ENCODE results near the gene MAEA.

The MAEA gene

DNA sequence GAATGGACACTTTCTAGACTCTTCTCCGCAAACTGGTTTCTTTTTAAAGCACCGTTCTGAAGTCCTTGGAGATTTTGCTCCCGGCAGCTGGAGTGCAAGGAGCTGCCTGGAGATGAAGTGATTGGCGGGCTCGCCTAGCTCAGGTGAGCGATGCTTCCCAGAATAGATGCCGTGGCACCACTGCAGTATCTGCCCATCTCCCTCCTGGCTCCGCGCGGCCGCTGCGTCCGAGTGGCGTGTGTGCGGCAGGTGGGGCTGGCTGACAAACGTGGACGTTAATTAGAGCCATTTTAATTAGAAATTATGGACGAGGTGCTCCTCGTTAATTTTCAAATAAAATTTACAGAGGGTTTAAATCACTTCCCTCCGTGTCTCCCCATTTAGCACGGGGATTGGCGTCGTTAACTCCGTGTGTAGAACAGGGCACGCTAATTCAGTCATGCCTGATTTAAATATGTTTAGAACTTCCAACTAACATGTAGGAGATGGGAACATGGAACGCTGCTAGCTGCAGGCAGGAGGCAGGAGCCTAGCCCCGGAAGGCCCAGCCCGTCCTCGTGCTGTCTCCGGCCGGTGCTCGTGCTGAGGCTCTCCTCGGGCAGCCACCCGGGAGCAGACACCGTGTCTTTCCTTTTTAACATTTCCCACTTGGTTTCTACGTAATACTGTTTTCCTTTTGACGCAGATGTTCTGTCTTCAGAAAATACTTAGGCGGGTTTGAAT is 68.9 kb downstream of the MAEA start:
- DNase-seq = no peak
- in situ Hi-C loops (cut with MboI; ENCODE audit: low pct_unique_long_range_greater_than_20kb, low sequenced_read_pairs) = no loop called here

DNA sequence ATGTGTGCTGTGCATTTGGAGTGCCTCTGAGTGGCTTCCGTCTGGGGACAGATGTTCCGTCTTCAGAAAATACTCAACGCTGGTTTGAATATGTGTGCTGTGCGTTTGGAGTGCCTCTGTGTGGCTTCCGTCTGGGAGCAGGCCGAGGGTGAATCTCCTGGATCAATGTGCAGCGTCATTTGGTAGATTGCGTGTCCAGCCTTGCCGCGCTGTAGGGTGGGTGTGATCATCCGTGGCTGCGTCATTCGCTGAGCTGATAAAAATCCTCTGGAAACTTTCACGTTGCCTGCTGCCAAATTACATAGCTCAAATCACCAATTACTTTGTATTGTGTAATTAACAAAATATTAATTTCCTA is 69.4 kb downstream of the MAEA start:
- in situ Hi-C loops (cut with MboI; ENCODE audit: low pct_unique_long_range_greater_than_20kb, low sequenced_read_pairs) = no loop called here
- no peak for DNase-seq

DNA sequence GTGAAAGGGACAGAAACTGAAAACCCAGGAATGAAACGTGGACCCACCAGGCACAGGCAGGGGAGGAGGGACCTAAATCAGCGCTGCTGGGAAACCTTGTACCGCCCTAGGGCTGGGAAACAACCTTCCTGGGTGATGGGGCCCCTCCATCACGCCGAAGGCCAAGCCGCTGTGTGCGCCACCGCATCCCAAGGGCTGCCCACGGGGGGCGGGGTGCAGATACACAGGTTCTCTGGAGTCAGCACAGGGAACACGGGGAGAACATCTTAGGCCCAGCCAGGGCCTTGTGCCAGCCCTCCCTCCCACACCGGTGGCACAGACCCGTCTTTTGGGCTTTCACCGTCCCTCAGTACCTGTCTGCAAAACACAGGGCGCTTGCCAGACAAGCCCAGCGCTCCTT is 70.3 kb downstream of the MAEA start:
- DNase-seq = no peak
- in situ Hi-C loops (cut with MboI; ENCODE audit: low pct_unique_long_range_greater_than_20kb, low sequenced_read_pairs) = no loop called here

DNA sequence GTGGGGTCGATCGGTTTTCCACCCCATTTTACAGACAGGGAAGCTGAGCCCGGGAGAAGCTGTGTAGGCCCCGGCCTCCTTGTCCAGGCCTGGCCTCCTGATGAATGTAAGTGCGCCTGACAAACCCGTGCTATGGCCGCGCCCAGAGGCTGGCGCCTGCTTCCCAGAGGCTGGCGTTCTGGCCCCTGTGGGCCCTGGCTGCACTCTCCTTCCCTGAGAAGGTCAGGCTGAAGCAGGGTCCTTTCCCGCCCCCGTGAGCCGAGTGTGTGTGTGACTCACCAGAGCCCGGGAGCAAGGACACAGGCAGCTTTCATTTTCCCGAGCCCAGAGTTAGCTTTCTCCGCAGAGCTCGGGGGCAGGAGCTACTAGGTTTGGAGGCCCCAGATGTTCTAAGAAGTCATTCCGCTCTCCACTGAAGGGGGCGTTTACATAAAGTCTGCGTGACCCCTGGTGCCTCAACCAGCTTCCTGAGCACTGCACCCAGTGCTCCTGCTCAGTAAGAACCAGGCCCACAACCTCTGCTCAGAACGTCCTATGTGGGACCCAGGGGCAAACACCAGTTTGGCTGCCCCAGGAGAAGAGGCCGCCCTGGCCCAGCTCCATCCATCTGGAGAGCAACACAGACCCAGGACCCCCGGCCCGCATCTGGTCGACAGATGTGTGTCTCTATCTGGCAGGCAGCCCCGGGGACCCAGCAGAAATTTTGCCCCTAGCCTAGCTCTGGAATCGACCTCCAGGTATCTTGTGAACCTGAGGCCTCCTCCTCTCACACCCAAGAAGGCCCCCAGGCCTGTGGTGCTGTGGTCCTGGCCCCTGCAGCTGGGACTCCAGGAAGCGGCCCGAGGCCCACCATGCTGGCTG is 71.0 kb downstream of the MAEA start:
- in situ Hi-C loops (cut with MboI; ENCODE audit: low pct_unique_long_range_greater_than_20kb, low sequenced_read_pairs) = no loop called here
- DNase-seq = no peak

DNA sequence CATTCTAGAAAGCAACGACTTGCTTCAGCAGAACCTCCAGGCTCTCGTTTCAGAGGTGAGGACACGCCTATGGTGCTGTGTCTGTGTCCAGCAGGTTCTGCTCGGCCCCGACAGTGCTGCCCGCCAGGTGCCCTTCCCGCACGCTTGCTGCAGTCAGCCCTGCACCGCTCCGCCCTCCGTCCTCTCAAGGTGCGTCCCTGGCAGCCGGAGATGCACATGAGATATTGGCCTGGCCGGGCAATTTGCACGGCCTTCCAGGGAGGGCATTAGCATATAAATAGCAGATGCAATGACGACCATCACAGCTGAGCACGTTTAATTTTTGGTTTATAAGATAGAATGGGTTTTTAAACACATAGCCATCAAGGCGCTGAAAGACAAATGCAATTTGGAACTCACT is 71.7 kb downstream of the MAEA start:
- DNase-seq = no peak

DNA sequence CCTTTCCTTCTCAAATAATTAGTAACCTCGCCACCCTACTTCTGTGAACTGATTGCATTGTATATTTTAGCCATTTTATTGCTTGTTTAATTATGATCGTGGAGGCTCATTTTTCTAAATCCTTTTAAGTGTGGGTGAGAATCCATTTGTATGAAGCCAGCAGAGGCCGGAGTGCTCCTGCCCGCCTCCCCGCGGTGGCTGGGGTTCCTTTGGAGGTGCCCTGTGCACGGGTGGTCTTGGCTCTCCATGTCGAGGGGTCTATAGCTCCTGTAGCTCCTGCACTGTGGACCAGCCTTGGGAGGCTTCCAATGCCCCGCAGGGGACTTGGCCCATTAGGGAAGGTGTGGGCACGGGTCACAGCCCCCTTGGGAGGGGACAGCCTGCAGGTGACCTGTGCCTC is 72.4 kb downstream of the MAEA start:
- in situ Hi-C loops (cut with MboI; ENCODE audit: low pct_unique_long_range_greater_than_20kb, low sequenced_read_pairs) = no loop called here

More for the DNA sequence above, 71.7 kb downstream of the MAEA start:
- in situ Hi-C loops (cut with MboI; ENCODE audit: low pct_unique_long_range_greater_than_20kb, low sequenced_read_pairs) = no loop called here

DNA sequence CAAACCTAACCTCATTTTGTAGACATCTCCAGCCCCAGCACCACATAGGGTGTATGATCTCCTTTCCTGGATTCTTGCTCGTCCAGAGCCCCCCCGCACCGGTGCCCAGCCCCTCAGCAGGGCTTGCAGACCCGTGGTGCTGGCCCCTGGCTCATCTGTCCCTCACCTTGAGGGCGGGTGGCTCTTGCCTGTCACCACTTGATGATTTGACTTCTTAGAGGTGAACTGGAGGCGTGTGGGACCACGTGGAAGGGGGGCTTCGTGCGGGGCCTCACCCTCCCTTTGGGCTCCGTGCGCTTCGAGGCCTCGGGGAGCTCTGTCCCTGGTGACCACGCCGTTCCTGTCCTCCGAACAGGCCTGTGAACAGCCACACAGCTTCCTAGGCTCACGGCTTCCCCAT is 72.8 kb downstream of the MAEA start:
- in situ Hi-C loops (cut with MboI; ENCODE audit: low pct_unique_long_range_greater_than_20kb, low sequenced_read_pairs) = no loop called here
- no peak for DNase-seq

More for the DNA sequence above, 72.4 kb downstream of the MAEA start:
- no peak for DNase-seq

DNA sequence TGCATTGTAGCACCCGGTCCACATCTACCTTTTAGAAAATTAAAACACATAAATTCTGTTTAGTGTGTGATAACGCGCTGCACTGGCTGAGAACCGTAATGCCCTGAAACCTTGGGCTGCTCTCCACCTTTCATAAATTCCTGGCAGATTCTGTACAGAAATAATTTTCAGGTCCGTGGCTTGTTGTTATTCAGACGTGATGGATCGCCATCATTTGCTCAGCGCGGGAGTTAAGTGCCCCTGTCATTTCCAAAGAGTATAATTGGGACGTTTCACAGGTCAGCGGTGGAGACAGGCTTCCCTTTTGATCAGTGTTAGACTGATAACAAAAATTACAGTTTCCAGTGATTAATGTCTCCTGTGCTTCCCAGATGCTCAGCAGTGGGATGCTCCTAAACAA is 73.8 kb downstream of the MAEA start:
- no peak for DNase-seq
- in situ Hi-C loops (cut with MboI; ENCODE audit: low pct_unique_long_range_greater_than_20kb, low sequenced_read_pairs) = no loop called here

DNA sequence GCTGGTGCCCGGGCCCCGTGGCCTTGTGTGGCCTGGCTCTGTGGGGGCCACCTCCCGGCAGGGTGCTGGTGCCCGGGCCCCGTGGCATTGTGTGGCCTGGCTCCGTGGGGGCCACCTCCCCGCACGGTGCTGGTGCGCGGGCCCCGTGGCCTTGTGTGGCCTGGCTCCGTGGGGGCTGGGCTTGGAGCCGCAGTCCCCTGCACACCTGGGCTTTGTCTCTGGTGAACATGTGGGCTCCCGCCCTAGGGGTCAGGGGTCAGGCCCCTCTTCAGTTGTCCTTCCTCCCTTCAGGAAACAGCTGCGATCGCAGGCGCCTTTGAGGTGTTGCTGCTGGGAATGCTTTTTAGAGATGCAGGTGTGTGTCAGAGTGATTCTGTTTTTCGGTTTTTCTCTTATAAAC is 74.5 kb downstream of the MAEA start:
- DNase-seq = no peak
- in situ Hi-C loops (cut with MboI; ENCODE audit: low pct_unique_long_range_greater_than_20kb, low sequenced_read_pairs) = no loop called here

DNA sequence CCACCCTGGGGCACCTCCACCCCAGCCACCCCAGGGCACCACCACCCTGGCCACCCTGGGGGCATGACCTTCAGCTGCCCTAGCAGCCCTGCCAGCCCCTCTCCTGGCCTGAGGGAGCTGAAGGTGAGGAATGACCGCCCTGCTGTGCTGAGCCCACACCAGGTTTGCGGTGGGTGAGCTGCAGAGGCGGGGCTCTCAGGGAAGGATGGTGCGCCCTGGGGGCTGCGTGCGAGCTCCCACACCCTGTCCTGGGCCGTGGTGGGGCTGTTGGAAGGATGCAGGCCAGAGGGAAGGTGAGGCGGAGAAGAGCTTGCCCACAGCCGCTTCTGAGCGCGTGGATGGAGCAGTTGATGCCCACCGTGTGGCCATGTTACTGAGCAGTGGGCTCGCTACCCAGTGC is 75.1 kb downstream of the MAEA start:
- in situ Hi-C loops (cut with MboI; ENCODE audit: low pct_unique_long_range_greater_than_20kb, low sequenced_read_pairs) = no loop called here
- no peak for DNase-seq

DNA sequence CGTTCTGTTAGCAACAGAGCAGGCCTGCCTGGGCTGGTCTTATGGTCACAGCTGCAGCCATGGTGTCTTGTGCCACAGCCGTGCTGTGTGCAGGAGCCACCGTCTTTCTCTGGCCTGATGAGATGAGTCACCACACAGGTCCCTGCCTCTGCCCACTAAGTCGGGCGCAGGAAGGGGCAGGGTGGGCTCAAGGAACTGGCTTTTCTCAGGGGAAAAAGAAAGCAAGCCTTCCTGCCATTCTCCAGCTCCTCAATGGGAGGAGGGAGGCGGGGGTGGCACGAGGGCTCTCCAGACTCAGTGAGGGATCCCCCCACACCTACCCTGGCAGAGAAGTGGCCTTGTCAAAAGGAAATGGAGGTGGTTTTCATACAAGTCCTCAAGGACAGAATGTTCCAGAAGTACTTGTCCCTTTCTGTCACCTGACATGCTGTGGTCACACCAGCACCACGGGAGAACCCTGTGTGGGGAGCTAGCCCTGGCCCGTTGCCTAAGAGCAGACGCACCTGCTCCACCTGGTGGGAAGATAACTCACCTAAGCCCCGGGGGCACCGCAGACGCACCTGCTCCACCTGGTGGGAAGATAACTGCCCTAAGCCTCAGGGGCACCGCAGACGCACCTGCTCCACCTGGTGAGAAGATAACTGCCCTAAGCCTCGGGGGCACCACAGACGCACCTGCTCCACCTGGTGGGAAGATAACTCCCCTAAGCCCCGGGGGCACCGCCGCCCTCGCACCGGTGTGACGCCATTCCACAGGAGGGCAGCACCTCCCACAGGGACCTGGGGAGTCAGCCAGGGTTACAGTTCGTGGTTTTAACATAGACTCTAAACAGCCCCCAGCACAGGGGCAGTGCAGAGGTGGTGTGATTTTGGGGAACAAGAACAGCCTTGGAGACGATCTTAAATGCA is 75.8 kb downstream of the MAEA start:
- DNase-seq = no peak
- in situ Hi-C loops (cut with MboI; ENCODE audit: low pct_unique_long_range_greater_than_20kb, low sequenced_read_pairs) = no loop called here

DNA sequence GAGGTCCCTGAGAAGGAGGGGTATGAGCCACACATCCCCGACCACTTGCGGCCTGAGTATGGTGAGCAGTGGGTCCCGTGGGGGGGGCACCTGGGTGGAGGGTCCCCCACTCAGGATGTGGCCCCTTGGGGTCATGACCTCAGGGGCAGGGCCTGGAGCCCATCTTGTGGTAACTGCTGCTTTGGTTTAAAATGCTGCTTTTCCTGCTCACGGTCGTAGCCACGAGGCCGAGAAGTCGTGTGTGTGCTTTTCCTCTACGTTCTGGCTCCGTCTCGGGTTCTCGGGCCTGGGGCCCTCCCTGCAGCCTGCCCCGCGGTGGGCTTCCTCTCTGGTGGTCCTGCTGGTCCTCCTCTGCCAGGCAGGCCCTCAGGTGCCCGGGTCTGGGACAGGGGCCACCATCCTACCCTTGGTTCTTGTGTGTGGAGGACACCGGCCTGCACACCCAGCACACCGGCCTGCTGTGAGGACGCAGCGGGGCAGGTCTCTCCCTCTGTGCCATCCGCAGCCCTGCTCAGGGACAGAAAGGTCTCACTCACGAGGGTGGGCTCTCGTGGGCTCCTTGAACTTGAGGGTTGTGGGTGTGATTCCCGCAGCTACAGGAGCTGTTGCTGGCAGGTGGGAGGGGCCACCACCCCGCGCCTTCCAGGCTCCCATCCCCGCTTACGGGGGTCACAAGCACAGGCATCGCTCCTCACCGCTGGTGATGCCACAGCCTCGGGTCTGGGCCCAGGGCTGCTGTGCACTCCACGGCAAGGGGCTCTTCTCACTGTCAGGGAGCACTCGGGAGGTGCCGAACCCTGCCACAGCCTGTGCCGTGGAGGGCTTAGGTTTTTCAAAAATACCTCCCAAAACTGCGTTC is 76.9 kb downstream of the MAEA start:
- no peak for DNase-seq
- in situ Hi-C loops (cut with MboI; ENCODE audit: low pct_unique_long_range_greater_than_20kb, low sequenced_read_pairs) = no loop called here

DNA sequence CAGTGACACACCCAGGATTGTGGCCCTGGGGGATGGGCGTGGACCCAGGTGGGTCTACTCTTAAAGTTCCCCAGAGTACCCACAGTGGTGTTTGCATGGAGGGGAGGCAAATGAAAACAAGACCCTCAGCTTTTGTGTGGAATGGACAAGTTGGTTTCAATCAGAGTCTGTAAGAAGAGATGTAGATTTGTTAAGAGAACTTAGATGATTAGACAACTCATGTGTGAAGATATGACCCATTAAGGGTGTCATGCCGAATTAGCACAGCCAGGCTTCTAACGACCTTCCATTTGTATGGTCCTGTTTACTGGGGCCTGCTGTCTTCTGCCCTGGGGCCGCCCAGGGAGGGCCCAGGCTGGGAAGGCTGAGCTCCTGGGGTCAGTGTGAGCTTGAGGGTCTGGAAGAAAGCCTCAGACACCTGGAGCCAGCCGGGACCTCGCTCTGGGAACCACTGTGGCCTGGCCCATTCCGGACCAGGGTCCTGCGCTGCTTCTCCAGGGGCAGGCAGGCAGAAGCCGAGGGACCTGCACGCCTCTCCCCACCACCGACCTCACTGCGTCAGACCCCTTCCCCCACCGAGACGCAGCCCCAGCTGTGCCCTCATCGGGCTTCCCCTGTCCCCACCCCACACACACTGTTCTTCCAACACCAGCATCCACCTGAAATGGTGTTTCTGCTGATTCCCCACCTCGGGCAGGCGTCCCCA is 77.7 kb downstream of the MAEA start:
- in situ Hi-C loops (cut with MboI; ENCODE audit: low pct_unique_long_range_greater_than_20kb, low sequenced_read_pairs) = no loop called here
- no peak for DNase-seq

DNA sequence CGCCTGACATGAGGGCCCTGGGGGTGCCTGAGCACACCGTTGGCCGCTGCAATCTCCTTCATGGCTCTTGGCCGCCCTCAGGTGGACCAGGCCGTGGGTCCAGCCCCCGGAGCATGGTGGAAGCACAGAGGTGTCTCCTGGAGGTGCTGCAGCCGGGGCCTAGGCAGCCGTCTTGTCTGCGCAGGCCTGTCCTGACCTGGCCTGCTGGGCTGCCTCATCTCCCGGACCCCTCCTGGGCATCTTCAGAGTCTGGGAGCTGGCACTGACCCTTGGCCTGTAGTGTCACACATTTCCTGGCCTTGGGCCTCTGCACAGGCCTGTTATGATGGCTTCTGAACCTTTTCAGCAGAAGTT is 78.2 kb downstream of the MAEA start:
- in situ Hi-C loops (cut with MboI; ENCODE audit: low pct_unique_long_range_greater_than_20kb, low sequenced_read_pairs) = no loop called here
- DNase-seq = no peak

DNA sequence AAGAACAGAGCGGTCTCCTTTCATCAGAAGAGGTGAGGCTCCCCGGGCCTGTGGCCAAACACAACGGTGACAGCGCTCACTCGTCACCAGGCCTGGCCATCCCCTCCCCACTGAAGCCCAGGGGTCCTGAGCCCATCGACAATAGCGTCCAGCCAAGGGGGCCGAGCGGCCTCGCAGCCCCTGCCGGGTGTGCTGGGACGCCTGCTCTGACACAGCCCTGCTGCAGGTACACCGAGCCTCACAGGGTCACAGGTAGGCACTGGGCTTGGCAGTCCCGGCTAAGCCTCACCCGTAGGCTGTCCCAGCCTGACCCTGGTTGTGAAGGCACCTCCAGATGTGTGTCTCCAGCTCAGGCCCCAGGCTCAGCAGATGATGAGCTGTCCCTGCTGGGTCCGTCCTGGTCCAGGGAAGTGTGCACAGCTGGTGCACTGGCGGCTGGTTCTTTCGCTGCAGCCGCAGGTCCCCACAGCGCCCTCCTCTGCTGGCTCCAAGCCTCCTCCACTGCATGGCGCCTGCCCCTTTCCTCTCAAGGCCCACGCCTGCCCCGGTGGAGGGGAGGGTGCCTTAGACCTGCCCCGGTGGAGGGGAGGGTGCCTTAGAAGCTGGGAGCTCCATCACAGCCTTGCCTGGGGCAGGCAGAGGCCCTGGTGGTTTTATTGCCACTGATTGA is 78.9 kb downstream of the MAEA start:
- DNase-seq = no peak
- in situ Hi-C loops (cut with MboI; ENCODE audit: low pct_unique_long_range_greater_than_20kb, low sequenced_read_pairs) = no loop called here

DNA sequence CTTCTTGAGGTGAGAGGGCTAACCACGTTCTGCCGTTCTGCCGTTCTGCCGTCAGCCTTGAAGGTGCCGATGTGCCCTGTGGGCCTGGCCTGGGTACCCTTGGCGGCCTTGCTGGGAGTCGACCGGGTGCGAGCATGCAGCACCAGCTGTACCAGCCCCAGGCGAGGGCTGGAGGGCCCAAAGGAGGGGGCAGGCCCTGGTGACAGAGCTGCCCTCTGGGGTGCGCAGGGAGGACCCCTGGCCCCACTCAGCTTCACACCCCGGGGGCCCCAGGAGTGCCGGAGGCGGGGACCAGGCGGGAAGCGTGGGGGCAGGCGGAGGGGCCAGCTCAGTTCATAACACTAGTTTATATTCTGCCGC is 79.4 kb downstream of the MAEA start:
- in situ Hi-C loops (cut with MboI; ENCODE audit: low pct_unique_long_range_greater_than_20kb, low sequenced_read_pairs) = no loop called here
- DNase-seq = no peak

DNA sequence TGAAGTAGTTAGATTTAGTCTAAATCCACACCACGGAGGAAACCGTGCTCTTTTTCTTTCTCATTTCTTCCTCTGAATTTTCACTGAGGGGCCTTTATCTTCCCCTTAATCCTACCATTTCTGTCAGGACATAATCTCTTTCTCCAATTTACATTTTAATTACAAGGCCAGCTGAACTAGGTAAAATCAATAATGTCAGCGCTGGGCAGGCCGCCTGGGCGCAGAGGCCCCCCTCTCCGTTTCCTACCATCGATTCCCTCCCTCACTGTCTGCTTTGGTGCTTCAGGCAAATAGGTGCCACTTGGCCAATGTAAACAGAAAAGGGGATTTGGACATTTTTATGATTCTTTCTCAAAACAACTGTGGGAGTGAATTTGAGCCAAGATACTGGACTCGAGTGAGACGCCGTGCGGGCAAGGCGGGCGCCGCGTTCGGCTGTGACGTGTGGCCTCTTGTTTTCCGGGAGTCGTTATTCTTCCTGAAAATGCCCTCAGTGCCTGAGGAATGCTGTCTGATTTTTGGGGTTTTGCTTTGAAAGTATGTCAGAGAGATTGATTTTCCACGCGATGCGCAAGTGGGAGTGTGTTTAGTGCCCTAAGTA is 79.9 kb downstream of the MAEA start:
- in situ Hi-C loops (cut with MboI; ENCODE audit: low pct_unique_long_range_greater_than_20kb, low sequenced_read_pairs) = no loop called here
- no peak for DNase-seq
